ENCODE results near the gene SYCP2. TPM values are rescaled to one million over a fixed set of nuclear protein-coding genes. Genes with fewer than 3 reads are reported as not detected.

Gene SYCP2
- polyA plus RNA-seq, 4 donors: 0.51 to 3.0 (median 1.8) TPM

DNA sequence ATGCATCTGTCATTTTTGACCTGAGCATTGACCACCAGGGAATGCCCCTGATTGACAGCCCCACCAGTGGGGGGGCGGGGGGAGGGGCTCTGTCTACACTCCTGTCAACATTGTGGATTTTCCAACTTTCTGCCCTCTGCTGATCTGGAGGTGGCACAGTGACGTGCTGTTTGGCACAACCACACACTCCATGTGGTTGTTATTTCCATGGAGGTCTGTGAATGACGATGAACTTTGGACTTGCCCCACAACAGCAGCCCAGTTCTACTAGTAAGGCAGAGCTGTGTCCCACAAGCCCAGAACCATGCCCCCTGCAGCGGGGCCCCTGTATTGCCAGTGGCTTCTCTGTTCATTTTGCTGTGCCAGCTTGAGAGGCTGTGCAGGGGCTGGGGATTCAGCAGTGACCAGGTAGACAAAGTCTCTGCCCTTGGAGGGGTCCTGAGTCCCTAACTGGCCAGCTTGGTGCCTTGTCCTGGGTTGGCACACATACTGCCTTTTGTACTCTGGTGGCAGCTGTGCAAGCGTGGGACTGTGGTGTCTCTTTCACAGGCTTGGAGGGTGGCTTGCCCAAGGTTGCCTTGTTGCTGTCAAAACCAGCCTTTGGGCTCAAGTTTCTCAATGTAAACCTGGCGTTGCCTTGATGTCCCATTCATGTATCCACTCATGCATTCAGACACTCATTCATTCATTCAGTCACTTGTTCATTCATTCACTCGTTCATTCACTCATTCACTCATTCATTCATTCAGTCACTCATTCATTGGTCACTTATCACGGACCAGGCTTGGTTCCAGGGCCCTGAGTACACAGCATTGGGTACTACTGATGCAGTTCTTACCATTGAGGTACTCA, 108.5 kb downstream of the SYCP2 start:
- Histone ChIP-seq H3K36me3 (ENCODE audit: control insufficient read depth in 3 of 3, insufficient read depth in 2 of 3, low read depth in 1 of 3, low read length in 3 of 3) (no peaks in the 10 kb centered on the region), H3K27me3 (ENCODE audit: control insufficient read depth in 3 of 3, insufficient read depth in 3 of 3, low read length in 3 of 3) (no peaks in the 10 kb centered on the region), H3K4me3 (ENCODE audit: low read depth in 1 of 3, low read length in 3 of 3) (no peak overlapping the region), H3K4me1 (ENCODE audit: control insufficient read depth in 3 of 3, insufficient read depth in 2 of 3, low read depth in 1 of 3, low read length in 2 of 3) (peaks cover 4 to 31% (median 11%) of the 10 kb centered on the region in 3 donors), H3K9me3 (ENCODE audit: control insufficient read depth in 2 of 2, insufficient read depth in 1 of 2, low read depth in 1 of 2, low read length in 1 of 2) (no peaks in the 10 kb centered on the region), H3K27ac (ENCODE audit: low read depth in 1 of 3, low read length in 2 of 3) (no peak overlapping the region)
- FAIRE-seq (no peak), DNase-seq (no peak)
- 38 to 66% (median 46%) methylated on average over 8 of the region's 8 CpGs for WGBS, 3 donors

DNA sequence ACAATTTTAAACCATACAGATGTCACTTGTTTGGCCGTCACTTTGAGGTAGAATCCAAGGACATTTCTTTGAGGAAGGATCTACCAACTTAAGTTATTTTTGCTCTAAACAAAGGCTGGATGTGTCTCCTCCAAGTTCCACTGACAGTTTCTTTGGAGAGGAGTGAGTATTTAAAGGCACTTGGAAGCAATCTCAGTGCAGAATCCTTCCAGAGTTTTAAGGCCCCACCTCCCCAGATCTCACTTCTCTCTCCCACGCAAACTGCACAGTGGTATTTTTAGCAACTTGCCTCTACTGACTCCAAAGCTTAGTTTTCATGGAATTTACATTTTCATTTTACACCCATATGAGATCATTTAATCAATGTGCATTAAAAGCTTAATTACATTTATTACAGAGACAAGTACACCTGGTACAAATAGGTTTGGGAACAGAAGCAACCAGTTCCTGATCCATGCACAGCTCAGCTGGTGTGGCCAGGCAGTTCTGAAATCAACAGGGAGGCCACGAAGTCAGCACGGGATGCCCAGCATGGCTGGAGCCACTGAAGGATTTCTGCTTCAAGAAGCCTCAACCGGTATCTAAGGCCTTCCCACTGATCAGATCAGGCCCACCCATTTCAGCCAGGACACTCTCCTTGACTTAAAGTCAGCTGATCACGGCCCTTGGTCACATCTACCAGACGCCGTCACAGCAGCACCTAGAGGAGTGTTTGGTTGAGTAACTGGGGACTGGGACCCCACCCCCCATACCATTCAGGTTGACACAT, 109.8 kb downstream of the SYCP2 start:
- FAIRE-seq (no peak), DNase-seq (no peak)
- H3K27ac ChIP-seq (ENCODE audit: low read depth in 1 of 3, low read length in 2 of 3): no peak overlapping the region
- H3K27me3 ChIP-seq (ENCODE audit: control insufficient read depth in 3 of 3, insufficient read depth in 3 of 3, low read length in 3 of 3): no peaks in the 10 kb centered on the region
- H3K9me3 ChIP-seq (ENCODE audit: control insufficient read depth in 2 of 2, insufficient read depth in 1 of 2, low read depth in 1 of 2, low read length in 1 of 2): no peaks in the 10 kb centered on the region
- WGBS, 3 donors: 76 to 85% (median 83%) methylated on average over 8 of the region's 8 CpGs
- H3K4me3 ChIP-seq (ENCODE audit: low read depth in 1 of 3, low read length in 3 of 3): no peak overlapping the region
- no peaks in the 10 kb centered on the region for H3K36me3 ChIP-seq (ENCODE audit: control insufficient read depth in 3 of 3, insufficient read depth in 2 of 3, low read depth in 1 of 3, low read length in 3 of 3)
- H3K4me1 ChIP-seq (ENCODE audit: control insufficient read depth in 3 of 3, insufficient read depth in 2 of 3, low read depth in 1 of 3, low read length in 2 of 3): peaks cover 4 to 31% (median 11%) of the 10 kb centered on the region in 3 donors

DNA sequence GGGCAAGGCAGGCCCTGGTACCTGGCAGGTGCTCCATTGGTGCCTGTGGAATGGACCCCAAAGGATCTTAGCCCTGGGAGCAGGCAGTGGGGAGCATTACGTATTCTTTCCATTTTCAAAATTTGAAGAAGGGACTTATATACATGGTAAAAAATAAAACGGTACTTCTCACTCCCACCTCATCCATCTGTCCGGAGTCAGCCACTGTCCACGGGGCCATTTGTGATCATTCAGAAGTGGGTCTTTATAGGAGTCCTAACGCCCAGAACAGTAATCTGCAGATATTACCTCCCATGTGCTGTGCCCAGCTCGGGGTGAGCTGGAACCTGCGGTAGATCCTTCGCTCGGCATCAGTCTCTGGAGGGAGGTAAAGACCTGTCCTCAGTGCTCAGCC, 110.4 kb downstream of the SYCP2 start:
- FAIRE-seq: no peak
- no peak for DNase-seq
- H3K27me3 ChIP-seq (ENCODE audit: control insufficient read depth in 3 of 3, insufficient read depth in 3 of 3, low read length in 3 of 3): no peaks in the 10 kb centered on the region

DNA sequence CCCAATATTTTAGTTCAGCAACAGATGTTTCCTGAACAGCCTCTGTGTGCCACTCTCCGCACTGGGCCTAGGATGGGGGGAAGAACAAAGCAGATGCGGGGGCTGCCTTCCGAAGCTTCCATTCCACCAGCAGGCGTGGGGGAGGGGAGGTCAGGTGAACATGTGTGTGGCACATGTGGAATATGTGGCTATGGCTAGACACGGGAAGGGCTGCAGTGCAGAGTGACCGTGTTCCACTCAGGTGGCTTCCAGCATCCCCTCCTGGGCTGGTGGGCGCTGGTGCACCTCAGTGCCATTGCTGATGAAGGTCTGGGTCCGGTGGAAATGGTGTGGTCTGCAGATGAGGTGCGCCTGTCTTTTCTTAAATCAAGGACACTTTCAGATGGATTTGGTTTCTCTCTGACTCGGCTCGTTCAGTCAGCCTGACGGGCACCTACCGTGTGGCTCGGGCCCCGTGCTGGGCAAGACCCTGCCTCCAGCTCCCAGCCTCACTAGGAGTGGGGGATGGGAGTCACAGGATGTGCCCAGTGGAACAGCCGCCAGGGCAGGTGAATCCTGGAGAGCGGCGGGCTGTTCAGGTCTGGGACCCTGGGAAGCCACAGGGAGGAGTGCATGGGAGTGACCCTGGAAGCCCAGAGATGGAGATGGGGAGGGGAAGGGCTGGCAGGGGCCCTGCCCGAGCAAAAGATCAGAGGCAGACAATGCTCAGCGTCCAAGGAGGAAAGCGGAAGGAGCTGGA, 111.0 kb downstream of the SYCP2 start:
- no peaks in the 10 kb centered on the region for H3K27me3 ChIP-seq (ENCODE audit: control insufficient read depth in 3 of 3, insufficient read depth in 3 of 3, low read length in 3 of 3)
- no peaks in the 10 kb centered on the region for H3K36me3 ChIP-seq (ENCODE audit: control insufficient read depth in 3 of 3, insufficient read depth in 2 of 3, low read depth in 1 of 3, low read length in 3 of 3)
- H3K4me3 ChIP-seq (ENCODE audit: low read depth in 1 of 3, low read length in 3 of 3): no peak overlapping the region
- H3K4me1 ChIP-seq (ENCODE audit: control insufficient read depth in 3 of 3, insufficient read depth in 2 of 3, low read depth in 1 of 3, low read length in 2 of 3): peaks cover 4 to 27% (median 9%) of the 10 kb centered on the region in 3 donors
- FAIRE-seq: no peak
- no peak for DNase-seq
- no peaks in the 10 kb centered on the region for H3K9me3 ChIP-seq (ENCODE audit: control insufficient read depth in 2 of 2, insufficient read depth in 1 of 2, low read depth in 1 of 2, low read length in 1 of 2)
- no peak overlapping the region for H3K27ac ChIP-seq (ENCODE audit: low read depth in 1 of 3, low read length in 2 of 3)
- WGBS, 3 donors: 83 to 90% (median 85%) methylated on average over 21 of the region's 21 CpGs

More for the DNA sequence above, 110.4 kb downstream of the SYCP2 start:
- 89 to 98% (median 89%) methylated on average over 9 of the region's 9 CpGs for WGBS, 3 donors
- H3K9me3 ChIP-seq (ENCODE audit: control insufficient read depth in 2 of 2, insufficient read depth in 1 of 2, low read depth in 1 of 2, low read length in 1 of 2): no peaks in the 10 kb centered on the region
- no peak overlapping the region for H3K4me3 ChIP-seq (ENCODE audit: low read depth in 1 of 3, low read length in 3 of 3)
- H3K27ac ChIP-seq (ENCODE audit: low read depth in 1 of 3, low read length in 2 of 3): no peak overlapping the region
- no peaks in the 10 kb centered on the region for H3K36me3 ChIP-seq (ENCODE audit: control insufficient read depth in 3 of 3, insufficient read depth in 2 of 3, low read depth in 1 of 3, low read length in 3 of 3)
- peaks cover 4 to 31% (median 11%) of the 10 kb centered on the region in 3 donors for H3K4me1 ChIP-seq (ENCODE audit: control insufficient read depth in 3 of 3, insufficient read depth in 2 of 3, low read depth in 1 of 3, low read length in 2 of 3)

DNA sequence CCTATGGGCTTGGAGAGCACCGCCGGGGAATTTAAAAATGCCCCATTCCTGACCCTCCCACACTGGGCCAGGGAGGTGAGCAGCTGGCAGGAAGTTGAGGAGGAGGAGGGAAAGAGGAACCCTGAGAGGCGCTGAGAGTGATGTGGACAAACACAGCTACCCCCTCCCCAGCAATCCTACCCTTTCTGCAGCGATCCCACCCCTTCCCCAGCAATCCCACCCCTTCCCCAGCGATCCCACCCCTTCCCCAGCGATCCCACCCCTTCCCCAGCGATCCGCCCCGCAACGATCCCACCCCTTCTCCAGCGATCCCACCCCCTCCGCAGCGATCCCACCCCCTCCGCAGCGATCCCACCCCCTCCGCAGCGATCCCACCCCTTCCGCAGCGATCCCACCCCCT, 111.6 kb downstream of the SYCP2 start:
- FAIRE-seq: no peak
- Histone ChIP-seq H3K27me3 (ENCODE audit: control insufficient read depth in 3 of 3, insufficient read depth in 3 of 3, low read length in 3 of 3) (no peaks in the 10 kb centered on the region), H3K9me3 (ENCODE audit: control insufficient read depth in 2 of 2, insufficient read depth in 1 of 2, low read depth in 1 of 2, low read length in 1 of 2) (no peaks in the 10 kb centered on the region), H3K4me3 (ENCODE audit: low read depth in 1 of 3, low read length in 3 of 3) (no peak overlapping the region), H3K36me3 (ENCODE audit: control insufficient read depth in 3 of 3, insufficient read depth in 2 of 3, low read depth in 1 of 3, low read length in 3 of 3) (no peaks in the 10 kb centered on the region), H3K4me1 (ENCODE audit: control insufficient read depth in 3 of 3, insufficient read depth in 2 of 3, low read depth in 1 of 3, low read length in 2 of 3) (peaks cover 4 to 20% (median 4%) of the 10 kb centered on the region in 3 donors), H3K27ac (ENCODE audit: low read depth in 1 of 3, low read length in 2 of 3) (no peak overlapping the region)
- WGBS, 3 donors: 82 to 93% (median 86%) methylated on average over 10 to 18 of the region's 19 CpGs
- DNase-seq: no peak

DNA sequence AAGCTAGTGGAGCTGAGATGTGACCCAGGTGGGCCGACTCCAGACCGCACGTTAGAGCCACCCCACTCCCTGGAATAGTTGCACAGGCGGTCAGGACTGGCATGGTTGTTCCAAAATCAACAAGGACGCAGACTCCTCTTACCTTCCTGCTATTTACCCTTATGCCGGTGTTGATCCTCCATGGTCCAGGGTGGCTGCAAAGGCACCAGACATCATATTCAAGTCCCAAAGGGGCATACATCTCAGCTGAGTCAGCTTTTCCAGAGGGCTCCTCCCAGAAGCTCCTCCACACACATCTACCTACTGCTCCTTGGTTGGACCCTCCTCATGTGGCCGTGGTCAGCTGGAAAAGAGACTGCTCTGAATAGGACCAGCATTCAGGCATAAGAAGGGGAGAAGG, 112.2 kb downstream of the SYCP2 start:
- H3K27me3 ChIP-seq (ENCODE audit: control insufficient read depth in 3 of 3, insufficient read depth in 3 of 3, low read length in 3 of 3): no peaks in the 10 kb centered on the region
- H3K4me1 ChIP-seq (ENCODE audit: control insufficient read depth in 3 of 3, insufficient read depth in 2 of 3, low read depth in 1 of 3, low read length in 2 of 3): peaks cover 4 to 14% (median 4%) of the 10 kb centered on the region in 3 donors
- FAIRE-seq (no peak), DNase-seq (no peak)
- no peak overlapping the region for H3K27ac ChIP-seq (ENCODE audit: low read depth in 1 of 3, low read length in 2 of 3)
- no peak overlapping the region for H3K4me3 ChIP-seq (ENCODE audit: low read depth in 1 of 3, low read length in 3 of 3)
- 91 to 94% (median 94%) methylated on average over 7 of the region's 7 CpGs for WGBS, 3 donors
- H3K9me3 ChIP-seq (ENCODE audit: control insufficient read depth in 2 of 2, insufficient read depth in 1 of 2, low read depth in 1 of 2, low read length in 1 of 2): no peaks in the 10 kb centered on the region
- no peaks in the 10 kb centered on the region for H3K36me3 ChIP-seq (ENCODE audit: control insufficient read depth in 3 of 3, insufficient read depth in 2 of 3, low read depth in 1 of 3, low read length in 3 of 3)

DNA sequence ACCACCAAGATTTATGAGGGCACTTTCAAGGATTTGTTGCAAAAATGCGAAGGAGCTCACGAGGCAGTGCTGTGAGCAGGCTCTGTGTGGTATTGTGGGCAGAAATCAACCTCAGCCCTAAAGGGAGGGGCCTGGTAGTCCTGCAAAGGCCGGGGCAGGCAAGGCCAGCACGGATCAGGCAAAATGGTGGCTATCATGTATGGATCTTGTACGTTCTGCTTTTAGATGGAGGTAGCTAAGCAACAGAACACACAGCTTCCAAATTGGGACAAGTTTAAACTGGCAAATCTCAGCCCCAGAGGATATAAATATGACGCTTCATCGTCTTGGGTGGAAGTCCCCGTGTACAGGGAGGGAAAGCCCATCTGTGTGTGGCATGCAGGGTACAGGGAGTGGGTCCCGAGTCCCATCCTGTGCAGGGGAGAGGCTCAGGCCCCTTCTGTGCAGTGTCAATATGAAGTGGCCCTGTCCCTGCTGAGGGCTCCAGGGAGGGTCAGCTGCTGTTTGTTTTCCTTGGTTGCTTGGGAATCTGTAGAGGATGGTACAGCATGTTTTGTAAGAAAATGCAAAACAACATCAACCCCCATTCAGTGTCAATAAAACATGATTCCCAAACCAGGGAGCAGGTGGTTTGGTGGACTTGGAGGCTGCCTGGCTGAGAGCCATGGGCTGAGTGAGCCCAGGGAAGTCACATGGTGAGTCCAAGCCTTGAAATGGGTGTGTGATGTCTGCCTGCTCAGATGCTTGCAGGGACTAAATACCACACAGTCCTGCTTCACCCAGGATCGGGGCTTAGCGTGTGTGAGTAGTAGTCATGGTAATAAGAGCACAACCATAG, 113.0 kb downstream of the SYCP2 start:
- H3K27ac ChIP-seq (ENCODE audit: low read depth in 1 of 3, low read length in 2 of 3): no peak overlapping the region
- H3K4me1 ChIP-seq (ENCODE audit: control insufficient read depth in 3 of 3, insufficient read depth in 2 of 3, low read depth in 1 of 3, low read length in 2 of 3): peaks cover 1 to 7% (median 4%) of the 10 kb centered on the region in 3 donors
- no peaks in the 10 kb centered on the region for H3K9me3 ChIP-seq (ENCODE audit: control insufficient read depth in 2 of 2, insufficient read depth in 1 of 2, low read depth in 1 of 2, low read length in 1 of 2)
- no peaks in the 10 kb centered on the region for H3K27me3 ChIP-seq (ENCODE audit: control insufficient read depth in 3 of 3, insufficient read depth in 3 of 3, low read length in 3 of 3)
- no peak overlapping the region for H3K4me3 ChIP-seq (ENCODE audit: low read depth in 1 of 3, low read length in 3 of 3)
- DNase-seq: peak in 1 of 2 donors; percentile 82
- H3K36me3 ChIP-seq (ENCODE audit: control insufficient read depth in 3 of 3, insufficient read depth in 2 of 3, low read depth in 1 of 3, low read length in 3 of 3): no peaks in the 10 kb centered on the region
- no peak for FAIRE-seq
- 39 to 55% (median 48%) methylated on average over 11 of the region's 11 CpGs for WGBS, 3 donors
